ENCODE measurements around the gene CCL26.

CCL26 gene

DNA sequence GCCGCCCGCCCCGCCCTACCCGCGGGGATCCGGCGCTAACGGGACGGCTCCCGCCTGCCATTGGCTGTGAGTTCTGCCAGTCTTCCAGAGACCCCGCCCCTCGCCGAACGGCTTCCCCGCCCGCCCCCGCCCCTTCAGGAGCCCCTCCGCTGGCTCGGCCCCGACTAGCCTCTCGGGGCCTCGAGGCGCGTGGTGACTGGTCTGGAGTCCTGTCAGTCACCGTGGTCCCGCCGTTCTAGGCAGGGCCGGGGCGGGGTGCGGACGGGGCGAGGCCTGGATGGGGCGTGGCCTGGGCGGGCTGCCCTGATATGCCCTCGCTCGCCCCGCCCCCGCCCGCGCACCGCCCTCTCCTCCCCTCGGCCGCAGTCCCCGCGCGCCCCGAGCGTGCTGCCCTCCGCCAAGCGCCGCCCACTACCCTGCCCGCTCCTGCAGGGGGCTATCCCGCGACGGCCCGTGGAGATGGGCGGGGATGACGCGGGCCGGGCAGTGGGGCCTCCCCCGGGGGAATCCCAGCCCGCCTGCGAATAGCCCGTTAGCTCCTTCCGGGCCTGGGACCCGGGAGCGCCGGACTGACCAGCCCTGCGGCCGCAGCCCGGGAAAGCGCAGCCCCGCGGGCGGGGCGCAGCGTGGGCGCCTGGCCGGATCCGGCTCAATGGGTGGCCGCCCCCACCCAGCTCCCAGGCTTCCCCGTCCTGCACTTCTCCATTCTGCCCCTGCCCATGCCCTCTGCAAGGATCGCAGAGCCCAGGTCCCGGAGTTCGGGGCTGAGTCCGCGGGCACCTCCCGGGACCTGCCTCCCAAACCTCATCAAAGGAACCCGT, 32.8 kb downstream of the CCL26 start:
- Histone ChIP-seq H3K36me3 (ENCODE audit: control insufficient read depth, insufficient read depth, low read length) (no peaks in the 10 kb centered on the region), H3K9me3 (ENCODE audit: control insufficient read depth, low read length) (no peaks in the 10 kb centered on the region), H3K27ac (ENCODE audit: low read depth, low read length, severe bottlenecking) (peak overlapping the region; percentile 36), H3K4me1 (ENCODE audit: control insufficient read depth, insufficient read depth, low read length, poor library complexity, severe bottlenecking) (peaks cover 13% of the 10 kb centered on the region), H3K4me3 (ENCODE audit: extremely low read depth, insufficient read depth, low read length, poor library complexity, severe bottlenecking) (peak overlapping the region; percentile 84)
- 0 to 2% methylated on average over 65 to 69 of the region's 89 CpGs for WGBS, 2 experiments (ENCODE audit: insufficient coverage in 2 of 2)

GRCh38 chr7:75738604-75738974, 33.4 kb downstream of the CCL26 start, which contains the start of gene HIP1:
TSS of gene HIP1 (minus strand) at chr7:75738941. CDS start at chr7:75738920, 21 bp downstream.
- 0% methylated on average over 26 to 30 of the region's 30 CpGs for WGBS, 2 experiments (ENCODE audit: insufficient coverage in 2 of 2)
- Histone ChIP-seq H3K9me3 (ENCODE audit: control insufficient read depth, low read length) (no peaks in the 10 kb centered on the region), H3K4me1 (ENCODE audit: control insufficient read depth, insufficient read depth, low read length, poor library complexity, severe bottlenecking) (peaks cover 14% of the 10 kb centered on the region), H3K36me3 (ENCODE audit: control insufficient read depth, insufficient read depth, low read length) (no peaks in the 10 kb centered on the region), H3K4me3 (ENCODE audit: extremely low read depth, insufficient read depth, low read length, poor library complexity, severe bottlenecking) (peak within 1 kb of the TSS; percentile 84), H3K27ac (ENCODE audit: low read depth, low read length, severe bottlenecking) (peak within 1 kb of the TSS; percentile 36)

DNA sequence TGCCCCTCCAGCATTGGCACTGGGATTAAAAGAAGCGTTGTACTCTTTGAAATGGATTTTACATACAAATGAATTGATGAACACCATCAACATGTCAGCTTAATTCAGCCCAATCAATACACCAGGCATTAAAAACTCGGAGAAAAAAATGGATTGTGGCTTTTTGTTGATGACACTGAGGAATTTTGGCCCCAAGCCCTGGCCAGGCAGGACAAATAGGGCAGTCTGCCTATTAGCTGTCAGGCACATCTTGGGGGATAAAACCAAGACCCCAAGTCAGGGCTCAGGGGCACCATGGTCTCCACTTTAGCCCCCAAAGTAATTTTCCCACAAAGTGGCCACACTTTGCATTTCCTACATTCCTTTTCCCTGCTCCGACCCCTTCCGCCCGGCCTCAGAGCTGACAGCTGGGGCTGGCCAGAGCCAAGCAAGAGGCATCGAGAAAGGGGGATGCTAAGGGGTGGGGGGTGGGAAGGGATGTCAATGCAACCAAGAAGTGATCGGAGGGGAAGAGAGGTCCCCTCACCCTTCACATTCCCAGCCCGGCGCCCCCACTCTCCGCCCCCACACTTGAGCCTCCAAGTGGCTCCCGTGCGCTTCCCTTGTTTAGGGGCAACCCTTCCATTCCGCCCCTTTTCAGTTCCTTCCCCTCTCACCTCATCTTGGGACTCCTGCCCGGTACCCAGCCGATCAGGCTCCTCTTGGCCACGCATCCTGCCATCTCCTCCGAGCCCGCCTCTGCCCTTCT, 34.0 kb downstream of the CCL26 start:
- H3K36me3 ChIP-seq (ENCODE audit: control insufficient read depth, insufficient read depth, low read length): no peaks in the 10 kb centered on the region
- no peaks in the 10 kb centered on the region for H3K9me3 ChIP-seq (ENCODE audit: control insufficient read depth, low read length)
- WGBS, 2 experiments (ENCODE audit: insufficient coverage in 2 of 2): 0 to 5% methylated on average over 7 to 10 of the region's 18 CpGs
- H3K27ac ChIP-seq (ENCODE audit: low read depth, low read length, severe bottlenecking): no peak overlapping the region
- peaks cover 16% of the 10 kb centered on the region for H3K4me1 ChIP-seq (ENCODE audit: control insufficient read depth, insufficient read depth, low read length, poor library complexity, severe bottlenecking)
- H3K4me3 ChIP-seq (ENCODE audit: extremely low read depth, insufficient read depth, low read length, poor library complexity, severe bottlenecking): peak overlapping the region; percentile 84

- no peak overlapping the region for H3K27ac ChIP-seq (ENCODE audit: low read depth, low read length, severe bottlenecking)
- 85 to 90% methylated on average over 2 of the region's 9 CpGs for WGBS, 2 experiments (ENCODE audit: insufficient coverage in 2 of 2)
- H3K36me3 ChIP-seq (ENCODE audit: control insufficient read depth, insufficient read depth, low read length): no peaks in the 10 kb centered on the region
- peaks cover 16% of the 10 kb centered on the region for H3K4me1 ChIP-seq (ENCODE audit: control insufficient read depth, insufficient read depth, low read length, poor library complexity, severe bottlenecking)
- H3K9me3 ChIP-seq (ENCODE audit: control insufficient read depth, low read length): no peaks in the 10 kb centered on the region
- H3K4me3 ChIP-seq (ENCODE audit: extremely low read depth, insufficient read depth, low read length, poor library complexity, severe bottlenecking): no peak overlapping the region
Measured at GRCh38 chr7:75735581-75736350, 36.2 kb downstream of the CCL26 start.

GRCh38 chr7:75734586-75735458, 37.2 kb downstream of the CCL26 start:
- 64 to 74% methylated on average over 6 of the region's 9 CpGs for WGBS, 2 experiments (ENCODE audit: insufficient coverage in 2 of 2)
- H3K36me3 ChIP-seq (ENCODE audit: control insufficient read depth, insufficient read depth, low read length): no peaks in the 10 kb centered on the region
- no peak overlapping the region for H3K4me3 ChIP-seq (ENCODE audit: extremely low read depth, insufficient read depth, low read length, poor library complexity, severe bottlenecking)
- peaks cover 17% of the 10 kb centered on the region for H3K4me1 ChIP-seq (ENCODE audit: control insufficient read depth, insufficient read depth, low read length, poor library complexity, severe bottlenecking)
- H3K27ac ChIP-seq (ENCODE audit: low read depth, low read length, severe bottlenecking): peak overlapping the region; percentile 10
- no peaks in the 10 kb centered on the region for H3K9me3 ChIP-seq (ENCODE audit: control insufficient read depth, low read length)

GRCh38 chr7:75732764-75733630, 39.0 kb downstream of the CCL26 start:
- Histone ChIP-seq H3K4me3 (ENCODE audit: extremely low read depth, insufficient read depth, low read length, poor library complexity, severe bottlenecking) (no peak overlapping the region), H3K27ac (ENCODE audit: low read depth, low read length, severe bottlenecking) (peak overlapping the region; percentile 66), H3K9me3 (ENCODE audit: control insufficient read depth, low read length) (no peaks in the 10 kb centered on the region), H3K36me3 (ENCODE audit: control insufficient read depth, insufficient read depth, low read length) (no peaks in the 10 kb centered on the region), H3K4me1 (ENCODE audit: control insufficient read depth, insufficient read depth, low read length, poor library complexity, severe bottlenecking) (peaks cover 29% of the 10 kb centered on the region)
- 80 to 87% methylated on average over 11 to 12 of the region's 15 CpGs for WGBS, 2 experiments (ENCODE audit: insufficient coverage in 2 of 2)

DNA sequence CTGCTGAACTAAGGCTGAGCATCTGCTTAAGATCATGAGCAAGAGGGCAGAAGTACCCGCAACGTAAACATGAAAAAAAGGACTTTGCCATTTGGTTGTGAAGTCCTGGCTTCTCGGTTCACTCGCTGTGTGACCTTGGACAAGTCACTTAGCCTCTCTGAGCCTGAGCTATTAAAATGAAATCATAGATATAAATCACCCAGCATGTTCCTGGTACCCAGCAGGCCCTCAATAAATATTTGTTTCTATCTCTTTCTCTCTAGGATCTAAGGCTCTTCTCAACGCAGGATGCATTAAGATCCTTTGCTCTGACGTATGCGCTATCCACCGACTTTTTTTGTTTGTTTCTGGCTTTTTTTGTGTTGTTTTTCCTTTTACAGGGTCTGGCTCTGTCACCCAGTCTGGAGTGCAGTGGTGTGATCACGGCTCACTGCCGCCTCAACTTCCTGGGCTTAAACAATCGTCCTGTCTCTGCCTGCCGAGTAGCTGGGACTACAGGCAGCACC, 39.9 kb downstream of the CCL26 start:
- Histone ChIP-seq H3K36me3 (ENCODE audit: control insufficient read depth, insufficient read depth, low read length) (no peaks in the 10 kb centered on the region), H3K4me3 (ENCODE audit: extremely low read depth, insufficient read depth, low read length, poor library complexity, severe bottlenecking) (no peak overlapping the region), H3K9me3 (ENCODE audit: control insufficient read depth, low read length) (no peaks in the 10 kb centered on the region), H3K27ac (ENCODE audit: low read depth, low read length, severe bottlenecking) (no peak overlapping the region), H3K4me1 (ENCODE audit: control insufficient read depth, insufficient read depth, low read length, poor library complexity, severe bottlenecking) (peaks cover 25% of the 10 kb centered on the region)
- WGBS, 2 experiments (ENCODE audit: insufficient coverage in 2 of 2): 95 to 96% methylated on average over 10 of the region's 12 CpGs

GRCh38 chr7:75729851-75730274, 42.1 kb downstream of the CCL26 start:
- peaks cover 25% of the 10 kb centered on the region for H3K4me1 ChIP-seq (ENCODE audit: control insufficient read depth, insufficient read depth, low read length, poor library complexity, severe bottlenecking)
- no peak overlapping the region for H3K27ac ChIP-seq (ENCODE audit: low read depth, low read length, severe bottlenecking)
- 60 to 94% methylated on average over 4 of the region's 4 CpGs for WGBS, 2 experiments (ENCODE audit: insufficient coverage in 2 of 2)
- H3K36me3 ChIP-seq (ENCODE audit: control insufficient read depth, insufficient read depth, low read length): no peaks in the 10 kb centered on the region
- no peaks in the 10 kb centered on the region for H3K9me3 ChIP-seq (ENCODE audit: control insufficient read depth, low read length)
- H3K4me3 ChIP-seq (ENCODE audit: extremely low read depth, insufficient read depth, low read length, poor library complexity, severe bottlenecking): no peak overlapping the region

DNA sequence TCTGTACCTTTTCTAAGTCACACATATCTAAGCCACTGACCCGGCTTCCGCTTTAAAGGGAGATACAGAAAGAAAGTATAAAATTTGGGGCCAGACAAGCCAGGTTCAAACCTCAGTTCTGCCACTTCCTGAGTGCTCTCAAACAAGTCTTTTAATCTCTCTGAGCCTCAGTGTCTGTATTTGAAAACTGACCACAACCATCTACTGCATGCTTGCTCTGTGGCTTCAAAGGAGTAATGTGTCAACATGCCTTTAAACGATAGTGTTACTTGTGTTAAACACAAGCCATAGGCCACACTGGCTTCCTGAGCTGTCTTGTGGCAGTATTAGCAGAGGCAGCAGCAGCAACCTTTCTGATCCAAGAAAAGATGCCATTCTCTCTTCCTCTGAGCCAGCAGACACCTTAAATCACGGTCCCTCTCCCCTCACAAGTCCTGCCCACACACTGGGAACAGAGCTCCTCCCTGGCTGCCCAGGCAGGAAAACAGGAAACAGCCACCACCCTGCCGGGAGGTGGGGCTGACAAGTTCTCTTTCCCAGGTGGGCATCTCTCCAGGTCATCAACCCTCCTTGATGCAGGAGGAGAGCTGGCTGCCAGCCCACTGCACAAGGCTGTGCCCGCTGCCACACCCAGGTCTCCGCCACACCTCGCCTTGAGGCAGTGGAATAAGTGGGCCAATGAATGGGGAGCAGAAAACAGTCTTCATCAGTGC, 44.0 kb downstream of the CCL26 start:
- H3K36me3 ChIP-seq (ENCODE audit: control insufficient read depth, insufficient read depth, low read length): no peaks in the 10 kb centered on the region
- H3K4me3 ChIP-seq (ENCODE audit: extremely low read depth, insufficient read depth, low read length, poor library complexity, severe bottlenecking): no peak overlapping the region
- peaks cover 22% of the 10 kb centered on the region for H3K4me1 ChIP-seq (ENCODE audit: control insufficient read depth, insufficient read depth, low read length, poor library complexity, severe bottlenecking)
- no peaks in the 10 kb centered on the region for H3K9me3 ChIP-seq (ENCODE audit: control insufficient read depth, low read length)
- peak overlapping the region; percentile 65 for H3K27ac ChIP-seq (ENCODE audit: low read depth, low read length, severe bottlenecking)
- 45 to 73% methylated on average over 4 to 7 of the region's 8 CpGs for WGBS, 2 experiments (ENCODE audit: insufficient coverage in 2 of 2)

All from mesodermal cell (in vitro differentiated cells).